SU-DHL-6 (cell line): ENCODE data around the gene SEMA5A.

Experiments
- EZH2phosphoT487 ChIP-seq: fragments of 200-600 bp; sonication (generic), shearing (Covaris generic); conservative IDR thresholded peaks from 2 replicates; pipeline ENCODE4 v1.6.1; 2018; ENCODE audit warnings: mild to moderate bottlenecking, antibody characterized with exemption, low read length, moderate library complexity, mixed read lengths
- TF ChIP-seq, protein P1 (sequence below): fragments of 200-600 bp; sonication (generic); IDR thresholded peaks from one replicate; pipeline ENCODE4 v1.5.1; 2017; ENCODE audit warnings: antibody characterized with exemption, mild to moderate bottlenecking, low read length, moderate library complexity; ENCODE audit not compliant: insufficient read depth, poor library complexity, severe bottlenecking

- TF ChIP-seq, protein P1, sequence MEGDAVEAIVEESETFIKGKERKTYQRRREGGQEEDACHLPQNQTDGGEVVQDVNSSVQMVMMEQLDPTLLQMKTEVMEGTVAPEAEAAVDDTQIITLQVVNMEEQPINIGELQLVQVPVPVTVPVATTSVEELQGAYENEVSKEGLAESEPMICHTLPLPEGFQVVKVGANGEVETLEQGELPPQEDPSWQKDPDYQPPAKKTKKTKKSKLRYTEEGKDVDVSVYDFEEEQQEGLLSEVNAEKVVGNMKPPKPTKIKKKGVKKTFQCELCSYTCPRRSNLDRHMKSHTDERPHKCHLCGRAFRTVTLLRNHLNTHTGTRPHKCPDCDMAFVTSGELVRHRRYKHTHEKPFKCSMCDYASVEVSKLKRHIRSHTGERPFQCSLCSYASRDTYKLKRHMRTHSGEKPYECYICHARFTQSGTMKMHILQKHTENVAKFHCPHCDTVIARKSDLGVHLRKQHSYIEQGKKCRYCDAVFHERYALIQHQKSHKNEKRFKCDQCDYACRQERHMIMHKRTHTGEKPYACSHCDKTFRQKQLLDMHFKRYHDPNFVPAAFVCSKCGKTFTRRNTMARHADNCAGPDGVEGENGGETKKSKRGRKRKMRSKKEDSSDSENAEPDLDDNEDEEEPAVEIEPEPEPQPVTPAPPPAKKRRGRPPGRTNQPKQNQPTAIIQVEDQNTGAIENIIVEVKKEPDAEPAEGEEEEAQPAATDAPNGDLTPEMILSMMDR, result no peak
- TF ChIP-seq EZH2phosphoT487, result no peak
These were observed 89.9 kb downstream of the SEMA5A start for GRCh38 chr5:9455826-9456434.
